ENCODE data around the gene DNAI1.

The DNAI1 gene

GRCh38 chr9:34505370-34506120 is 46.9 kb downstream of the DNAI1 start:
- no peak for TF ChIP-seq CTCF (IDR thresholded peaks at IDR 0.05; ENCODE audit: insufficient read depth, low read depth, low read length, missing control alignments)
- no peak overlapping the region for H3K4me3 ChIP-seq (ENCODE audit: low read length)
- no peak for DNase-seq (ENCODE audit: low read depth)

GRCh38 chr9:34506623-34507022 is 48.0 kb downstream of the DNAI1 start:
- DNase-seq (ENCODE audit: low read depth) = no peak
- TF ChIP-seq CTCF (IDR thresholded peaks at IDR 0.05; ENCODE audit: insufficient read depth, low read depth, low read length, missing control alignments) = no peak
- H3K4me3 ChIP-seq (ENCODE audit: low read length) = no peak overlapping the region

GRCh38 chr9:34507556-34507955 is 49.0 kb downstream of the DNAI1 start:
- no peak for DNase-seq (ENCODE audit: low read depth)
- TF ChIP-seq CTCF (IDR thresholded peaks at IDR 0.05; ENCODE audit: insufficient read depth, low read depth, low read length, missing control alignments) = no peak
- no peak overlapping the region for H3K4me3 ChIP-seq (ENCODE audit: low read length)

- TF ChIP-seq CTCF (IDR thresholded peaks at IDR 0.05; ENCODE audit: insufficient read depth, low read depth, low read length, missing control alignments) = no peak
- H3K4me3 ChIP-seq (ENCODE audit: low read length) = no peak overlapping the region
- DNase-seq (ENCODE audit: low read depth) = no peak
Measured at GRCh38 chr9:34507966-34508365, 49.4 kb downstream of the DNAI1 start.

- DNase-seq (ENCODE audit: low read depth) = no peak
- H3K4me3 ChIP-seq (ENCODE audit: low read length) = no peak overlapping the region
- no peak for TF ChIP-seq CTCF (IDR thresholded peaks at IDR 0.05; ENCODE audit: insufficient read depth, low read depth, low read length, missing control alignments)
Measured at GRCh38 chr9:34508463-34508862, 49.9 kb downstream of the DNAI1 start.

- no peak for DNase-seq (ENCODE audit: low read depth)
- TF ChIP-seq CTCF (IDR thresholded peaks at IDR 0.05; ENCODE audit: insufficient read depth, low read depth, low read length, missing control alignments) = no peak
- H3K4me3 ChIP-seq (ENCODE audit: low read length) = no peak overlapping the region
Measured at GRCh38 chr9:34508951-34509350, 50.3 kb downstream of the DNAI1 start.
